Activated CD4-positive, CD25-positive, alpha-beta regulatory T cell (primary cell): ENCODE measurements around the gene EEF1A2.
"Not testable (repeated sequence)": the region's sequence is repeated elsewhere in the genome, so short reads cannot be mapped to it uniquely, and the experiment has no call there.

ENCODE experiments used
- DNase-seq, 4 experiments: peaks; one replicate each; lab custom pipeline; 2025; lab: John Stamatoyannopoulos, UW

The EEF1A2 gene

DNA sequence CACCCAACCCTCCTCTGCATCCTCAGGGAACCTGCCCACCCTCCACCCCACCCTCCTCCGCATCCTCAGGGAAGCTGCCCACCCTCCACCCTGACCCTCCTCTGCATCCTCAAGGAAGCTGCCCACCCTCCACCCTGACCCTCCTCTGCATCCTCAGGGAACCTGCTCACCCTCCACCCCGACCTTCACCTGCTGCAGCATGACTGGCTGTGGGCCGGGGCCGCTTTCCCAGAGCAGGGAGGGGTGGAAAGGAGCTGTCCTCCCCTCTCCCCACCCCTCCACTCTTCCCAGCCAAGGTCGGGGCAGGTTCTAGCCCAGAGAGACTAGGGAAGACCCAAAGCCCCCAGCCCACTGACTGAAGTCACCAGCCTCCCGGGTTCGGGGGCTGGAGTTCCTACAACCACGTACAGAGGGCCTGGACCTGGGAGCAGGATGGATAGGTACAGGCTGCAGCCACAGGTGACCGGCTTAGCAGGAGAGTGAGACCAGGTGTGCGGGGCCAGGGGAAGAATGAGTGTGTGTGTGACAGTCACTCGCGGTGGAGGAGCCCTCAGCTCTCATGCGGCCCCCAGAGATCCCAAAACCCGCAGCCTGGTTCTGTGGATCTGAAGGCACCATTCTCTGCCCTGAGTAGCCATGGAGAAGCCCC lies 11.6 kb downstream of the EEF1A2 start:
- no peak for DNase-seq

DNA sequence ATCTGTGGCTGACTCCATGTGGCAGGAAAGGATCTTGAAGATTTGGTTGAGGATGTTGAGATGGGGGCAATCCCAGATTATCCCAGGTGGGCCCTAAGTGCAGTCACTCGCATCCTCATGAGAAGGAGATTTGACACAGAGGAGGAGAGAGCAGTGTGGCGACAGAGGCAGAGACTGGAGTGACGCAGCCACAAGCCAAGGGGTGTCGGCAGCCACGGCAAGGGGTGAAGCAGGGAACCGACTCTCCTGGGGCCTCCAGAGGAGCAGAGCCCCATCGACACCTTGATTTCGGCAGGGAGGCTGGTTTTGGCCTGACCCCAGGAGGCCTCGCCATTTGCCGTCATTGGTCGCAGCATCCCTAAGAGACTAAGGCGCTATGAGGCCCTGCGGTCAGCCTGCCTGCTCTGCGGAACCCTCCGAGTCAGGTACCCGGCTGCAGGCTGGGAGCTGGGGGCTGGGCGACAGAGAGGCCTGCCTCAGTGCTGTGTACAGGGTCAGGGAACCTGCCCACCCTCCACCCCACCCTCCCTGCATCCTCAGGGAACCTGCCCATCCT lies 12.5 kb downstream of the EEF1A2 start:
- DNase-seq, result no peak

DNA sequence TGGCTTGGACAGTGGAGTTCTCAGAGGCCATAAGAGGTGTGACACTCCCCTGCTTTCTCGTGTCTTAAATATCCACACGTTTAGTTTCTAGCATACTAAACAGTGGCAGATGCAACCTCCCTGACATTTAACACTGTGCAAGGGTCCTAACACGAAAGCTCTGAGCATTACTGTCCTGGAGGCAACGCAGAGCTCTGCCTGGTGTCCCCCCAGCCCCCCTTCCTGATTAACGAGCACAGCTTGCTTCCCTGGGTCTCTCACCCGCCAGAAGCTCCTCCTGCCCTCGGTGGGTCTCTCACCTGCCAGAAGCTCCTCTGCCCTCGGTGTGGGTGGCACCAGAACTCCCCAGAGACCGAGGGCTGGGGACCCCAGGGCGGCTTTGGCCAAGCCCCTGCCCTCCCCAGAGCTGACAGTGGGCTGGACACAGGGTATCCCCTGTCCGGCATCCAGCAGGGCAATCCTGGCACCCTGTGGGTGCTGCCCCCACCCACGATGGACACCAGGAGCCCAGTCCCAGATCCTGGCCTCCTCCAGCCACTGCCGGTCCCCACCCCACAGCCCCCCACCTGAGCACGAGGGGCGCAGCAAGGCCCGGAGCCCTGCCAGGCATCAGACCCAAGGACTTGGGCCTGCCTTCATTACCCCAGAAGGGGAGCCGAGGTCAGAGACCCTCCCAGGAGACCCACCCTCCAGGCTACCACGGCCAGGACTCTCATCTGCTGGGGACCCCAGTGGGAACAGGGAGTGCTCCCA lies 14.1 kb downstream of the EEF1A2 start:
- no peak for DNase-seq

DNA sequence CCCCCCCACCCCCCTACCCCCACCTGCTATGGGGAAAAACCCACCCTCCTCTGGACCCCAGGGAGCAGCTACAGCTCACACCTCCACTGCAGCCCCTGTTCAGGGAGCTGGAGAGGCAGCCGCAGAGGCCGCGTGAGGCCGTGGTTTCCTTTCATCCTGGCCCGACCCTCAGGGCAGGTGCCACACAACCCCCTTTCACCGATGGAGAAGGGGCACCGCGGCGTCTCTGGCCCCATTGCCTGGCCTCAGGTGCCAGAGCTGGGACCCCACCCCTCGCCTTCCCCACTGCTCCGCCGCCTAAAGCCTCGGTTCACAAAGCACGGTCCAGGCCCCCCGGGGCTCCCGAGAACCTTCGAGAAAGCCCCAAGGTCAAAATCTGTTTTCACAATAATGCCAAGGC lies 14.6 kb downstream of the EEF1A2 start:
- DNase-seq, result no peak

DNA sequence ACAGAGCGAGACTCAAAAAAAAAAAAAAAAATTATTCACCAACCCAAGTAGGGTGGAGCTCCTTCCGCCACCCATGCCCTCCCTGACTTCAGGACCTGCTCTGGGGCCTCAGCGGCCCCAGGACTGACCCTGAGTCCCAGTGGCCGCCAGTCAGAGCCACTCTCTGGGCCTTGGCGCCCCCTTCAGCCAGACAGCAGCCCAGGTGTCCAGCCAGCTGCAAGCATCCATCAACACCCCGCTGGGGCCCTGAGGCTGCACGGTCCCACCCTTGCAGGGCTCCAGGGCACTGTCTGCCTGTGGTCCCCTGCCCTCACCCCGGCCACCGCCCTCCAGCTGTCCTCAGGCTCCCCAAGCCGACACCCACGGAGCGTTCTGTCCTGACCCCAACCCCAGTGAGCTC lies 15.0 kb downstream of the EEF1A2 start:
- no peak for DNase-seq

DNA sequence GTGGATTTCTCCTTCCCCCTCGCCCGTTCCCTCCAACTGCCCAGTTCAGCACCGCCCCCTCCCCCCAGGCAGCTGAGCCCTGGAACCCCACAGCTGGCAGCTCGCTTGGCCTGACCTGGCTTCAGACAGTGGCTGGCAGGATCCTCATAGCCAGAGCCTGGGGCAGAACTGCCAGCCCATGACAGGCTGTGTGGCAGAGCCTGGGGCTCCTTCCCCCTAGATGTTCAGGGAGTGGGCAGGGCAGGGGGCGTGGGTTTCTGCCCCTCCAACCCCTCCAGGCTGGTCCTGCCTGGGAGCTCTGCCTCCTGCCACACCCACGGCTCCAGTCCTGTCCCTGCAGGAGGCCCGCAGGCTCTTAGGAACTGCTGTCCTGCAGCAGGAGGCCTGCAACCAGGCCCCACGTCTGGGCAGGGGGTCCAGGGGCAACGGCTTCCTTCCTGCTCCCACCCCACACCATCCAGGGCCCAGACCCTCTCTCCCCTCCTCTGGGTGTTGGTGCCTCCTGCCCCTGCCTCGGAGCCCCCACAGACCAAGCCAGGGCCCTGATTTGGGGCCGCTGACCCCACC lies 16.8 kb downstream of the EEF1A2 start:
- DNase-seq, result no peak

DNA sequence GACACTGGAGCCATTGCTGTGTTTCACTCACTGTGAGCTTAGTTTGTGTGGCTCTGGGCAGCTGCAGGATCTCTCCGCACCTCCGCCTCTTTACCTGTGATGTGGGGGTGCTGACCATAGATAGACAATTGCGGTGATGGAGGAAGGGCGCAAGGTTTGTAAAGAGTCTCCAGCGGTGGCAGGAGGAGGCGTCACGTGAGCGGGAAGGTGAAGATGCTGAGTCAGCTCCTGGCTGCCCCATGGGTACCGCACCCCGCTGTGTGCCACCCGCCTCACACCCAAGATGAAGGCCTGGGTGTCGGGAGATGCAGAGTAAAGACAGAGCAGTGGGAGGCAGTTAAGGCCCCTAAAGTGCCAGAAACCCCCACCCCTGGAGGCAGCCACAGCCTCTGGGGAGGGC lies 17.4 kb downstream of the EEF1A2 start:
- DNase-seq, result no peak

DNA sequence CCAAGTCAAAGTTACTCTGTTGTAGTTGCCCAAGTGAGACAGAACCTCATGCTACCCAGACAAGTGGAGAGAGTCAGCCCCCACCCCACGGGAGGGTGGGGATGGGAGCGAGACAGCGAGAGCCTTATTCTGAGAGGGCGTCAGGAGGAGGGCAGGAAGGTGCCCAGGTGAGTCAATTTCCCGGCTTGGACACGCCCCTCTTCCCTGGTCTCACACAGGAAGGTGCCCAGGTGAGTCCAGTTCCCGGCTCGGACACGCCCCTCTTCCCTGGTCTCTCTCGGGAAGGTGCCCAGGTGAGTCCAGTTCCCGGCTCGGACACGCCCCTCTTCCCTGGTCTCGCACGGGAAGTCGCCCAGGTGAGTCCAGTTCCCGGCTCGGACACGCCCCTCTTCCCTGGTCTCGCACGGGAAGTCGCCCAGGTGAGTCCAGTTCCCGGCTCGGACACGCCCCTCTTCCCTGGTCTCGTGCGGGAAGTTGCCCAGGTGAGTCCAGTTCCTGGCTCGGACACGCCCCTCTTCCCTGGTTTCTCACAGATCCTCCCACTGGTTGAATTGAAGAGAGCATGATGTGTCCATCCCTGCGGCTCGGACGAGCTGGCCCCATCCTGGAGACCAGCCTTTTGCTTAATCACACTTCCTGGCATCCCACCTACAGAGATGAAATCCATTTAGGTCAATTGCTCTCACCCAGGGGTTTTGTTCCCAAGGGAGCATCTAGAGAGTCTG lies 19.0 kb downstream of the EEF1A2 start:
- DNase-seq, result not testable (repeated sequence)

DNA sequence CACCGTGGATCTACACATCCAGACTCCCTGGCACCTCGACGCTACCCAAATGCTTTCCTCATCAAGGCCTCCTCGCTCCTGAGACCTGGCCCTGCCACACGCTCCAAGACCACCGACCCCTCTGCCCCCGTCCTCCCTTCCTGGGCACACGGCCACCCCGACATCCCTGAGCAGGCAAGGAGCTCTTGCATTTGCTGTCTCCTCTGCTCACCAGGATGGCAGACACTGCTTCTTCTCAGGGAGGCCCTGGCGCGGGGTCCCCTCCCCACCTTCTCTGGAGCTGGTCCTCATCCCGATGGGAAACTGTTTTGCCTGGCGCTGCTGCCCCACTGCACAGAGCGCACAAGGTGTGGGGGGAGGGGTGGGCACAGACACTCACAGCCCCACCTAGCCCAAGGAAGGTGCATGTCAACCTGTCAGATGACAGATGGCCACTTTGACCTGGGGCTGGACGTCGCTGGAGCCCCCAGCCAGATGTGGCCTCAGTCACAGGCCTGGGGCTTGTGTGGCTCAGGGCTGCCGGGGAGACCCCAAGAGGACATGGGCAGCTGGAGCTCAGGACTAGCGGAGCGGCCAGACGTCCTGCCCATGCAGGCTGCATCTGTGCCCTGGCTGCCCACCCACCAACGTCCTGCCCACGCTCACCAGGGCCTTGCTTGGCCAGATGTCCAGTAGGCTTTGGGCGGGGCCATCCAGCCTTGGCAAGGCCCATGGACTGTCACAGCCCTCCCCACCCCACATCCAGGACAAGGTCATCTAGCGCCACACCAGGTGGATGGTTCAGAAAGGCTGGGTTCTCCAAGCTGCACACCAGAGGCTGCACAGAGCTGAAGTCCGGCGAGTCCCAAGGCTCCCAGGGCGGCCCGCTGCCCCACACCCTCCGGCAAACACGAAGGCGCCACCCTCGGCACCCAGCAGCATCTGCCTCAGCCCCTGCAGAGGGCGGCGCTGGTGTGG lies 20.3 kb downstream of the EEF1A2 start:
- DNase-seq, result no peak

DNA sequence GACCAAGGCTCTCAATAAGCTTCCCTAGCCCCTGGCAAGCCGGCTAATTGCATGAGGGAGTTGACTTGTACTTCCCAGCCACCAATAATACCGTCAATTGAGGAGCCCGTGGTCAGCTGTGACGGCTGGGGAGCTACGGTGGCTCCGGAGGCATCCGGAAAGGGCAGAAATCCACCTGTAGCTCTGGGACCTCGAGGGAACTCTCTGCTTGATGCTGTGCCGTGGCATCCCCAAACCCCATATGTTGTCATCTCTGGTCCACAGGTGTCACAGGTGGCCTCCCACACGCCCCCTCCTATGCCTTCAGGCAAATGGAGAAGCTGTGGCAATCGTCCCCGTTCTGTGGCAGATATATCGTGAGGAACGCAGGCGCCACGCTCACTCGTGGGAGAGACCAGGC lies 20.9 kb downstream of the EEF1A2 start:
- DNase-seq, result no peak

DNA sequence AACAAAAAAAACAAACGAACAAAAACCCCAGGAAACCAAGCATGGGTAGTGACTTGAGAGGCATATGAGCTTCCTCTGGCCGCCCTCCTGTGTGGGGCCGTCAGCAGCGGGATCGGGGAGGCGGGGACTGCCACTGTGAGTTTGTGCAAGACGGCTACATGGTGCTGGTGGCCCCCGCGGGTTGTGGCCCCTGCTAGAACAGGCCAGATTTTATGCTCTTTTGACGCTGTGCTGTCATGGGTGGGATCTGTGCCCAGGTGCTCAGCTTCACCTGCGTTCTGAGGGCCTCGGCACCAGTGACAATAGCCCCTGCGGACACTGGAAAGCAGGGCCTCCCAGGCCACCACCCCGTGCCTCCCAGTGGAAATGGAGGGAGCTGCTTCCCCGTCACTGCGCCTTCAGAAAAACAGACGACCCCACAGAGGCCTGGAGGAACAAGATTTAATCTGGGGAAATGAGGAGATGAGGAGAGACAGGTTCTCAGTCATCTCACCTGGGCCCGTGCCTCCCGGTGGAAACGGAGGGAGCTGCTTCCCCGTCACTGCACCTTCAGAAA lies 21.7 kb downstream of the EEF1A2 start:
- DNase-seq, result no peak

DNA sequence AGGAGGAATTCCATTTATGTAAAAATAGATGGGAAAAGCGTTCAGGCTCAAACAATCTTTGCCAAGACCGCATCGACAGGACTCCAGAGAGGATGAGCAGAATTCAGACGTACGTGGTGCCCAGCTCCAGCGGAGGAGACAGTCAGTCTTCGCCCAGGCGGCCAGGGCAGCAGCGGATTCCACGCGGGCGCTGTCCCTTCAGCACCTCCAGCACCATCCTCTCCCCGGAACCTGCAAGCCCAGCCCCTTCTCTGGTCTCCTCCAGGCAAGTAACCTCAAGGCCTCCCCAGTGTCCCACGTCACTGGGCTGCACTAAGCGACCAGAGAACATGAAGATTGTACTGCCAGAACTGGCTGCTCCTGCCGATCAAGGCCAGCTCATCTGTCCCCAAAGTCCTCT lies 23.7 kb downstream of the EEF1A2 start:
- DNase-seq, result no peak

DNA sequence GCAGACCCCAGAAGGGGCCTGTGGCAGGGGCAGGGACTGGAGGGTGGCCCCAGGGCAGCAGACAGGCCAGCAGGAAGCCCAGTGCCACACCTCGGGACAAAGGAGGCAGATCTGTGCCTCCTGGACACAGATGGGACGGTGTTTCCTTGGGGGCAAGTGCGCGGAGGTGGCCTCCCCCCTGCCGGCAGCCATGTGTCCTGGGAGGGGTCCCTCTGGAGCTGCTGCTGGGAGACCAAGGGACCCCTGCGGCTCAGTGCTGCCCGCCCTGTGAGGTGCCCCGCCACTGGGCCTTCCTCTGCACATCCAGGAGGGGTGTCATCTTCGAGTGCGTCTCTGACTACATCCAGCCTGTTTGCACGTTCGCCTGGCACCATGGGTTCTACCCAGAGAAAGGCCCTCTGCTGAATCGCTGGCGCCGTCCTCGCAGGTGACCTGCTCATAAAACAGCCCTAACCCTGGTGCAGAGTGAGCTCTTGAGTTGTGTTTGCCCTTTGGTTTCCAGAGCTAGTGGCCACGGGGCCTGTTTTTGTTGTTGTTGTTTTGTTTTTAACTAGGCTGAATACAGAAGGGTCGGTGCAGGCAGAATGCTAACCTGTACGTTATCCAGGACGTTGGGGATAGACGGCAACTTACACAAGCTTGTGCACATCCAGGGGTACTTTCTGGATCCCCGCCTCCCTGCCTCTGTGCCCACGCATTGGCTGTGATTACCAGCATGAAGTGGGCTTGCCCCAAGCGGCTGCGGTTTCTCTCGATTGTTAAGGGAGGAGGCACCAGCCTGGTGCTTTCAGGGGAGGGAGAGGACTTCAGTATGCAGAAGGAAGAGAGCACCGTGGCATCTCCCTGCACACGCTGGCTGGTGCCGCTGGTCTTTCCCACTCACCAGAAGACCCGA lies 25.1 kb downstream of the EEF1A2 start:
- no peak for DNase-seq

DNA sequence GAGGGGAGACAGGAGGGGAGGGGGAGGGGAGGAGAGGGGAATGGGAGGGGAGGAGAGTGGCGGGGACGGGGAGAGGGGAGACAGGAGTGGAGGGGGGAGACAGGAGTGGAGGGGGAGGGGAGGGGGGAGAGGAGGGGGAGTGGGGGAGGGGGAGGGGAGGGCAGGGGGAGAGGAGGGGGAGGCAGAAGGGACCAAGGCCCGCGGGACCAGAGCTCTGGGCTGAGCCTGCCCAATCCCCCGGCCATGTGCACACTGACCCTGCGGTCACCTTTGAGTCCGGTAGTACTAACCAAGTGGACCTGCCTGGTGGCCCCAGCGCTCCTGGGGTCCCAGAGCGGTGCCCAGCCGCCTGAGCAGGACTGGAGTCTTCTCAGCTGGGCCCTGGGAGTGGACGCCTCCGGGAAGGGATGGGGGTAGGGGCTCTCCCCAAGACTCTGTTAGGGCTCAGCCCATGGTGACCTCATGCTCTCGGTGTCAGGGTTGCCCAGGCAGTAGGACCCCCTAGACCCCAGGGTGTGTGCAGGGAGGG lies 26.0 kb downstream of the EEF1A2 start:
- no peak for DNase-seq

DNA sequence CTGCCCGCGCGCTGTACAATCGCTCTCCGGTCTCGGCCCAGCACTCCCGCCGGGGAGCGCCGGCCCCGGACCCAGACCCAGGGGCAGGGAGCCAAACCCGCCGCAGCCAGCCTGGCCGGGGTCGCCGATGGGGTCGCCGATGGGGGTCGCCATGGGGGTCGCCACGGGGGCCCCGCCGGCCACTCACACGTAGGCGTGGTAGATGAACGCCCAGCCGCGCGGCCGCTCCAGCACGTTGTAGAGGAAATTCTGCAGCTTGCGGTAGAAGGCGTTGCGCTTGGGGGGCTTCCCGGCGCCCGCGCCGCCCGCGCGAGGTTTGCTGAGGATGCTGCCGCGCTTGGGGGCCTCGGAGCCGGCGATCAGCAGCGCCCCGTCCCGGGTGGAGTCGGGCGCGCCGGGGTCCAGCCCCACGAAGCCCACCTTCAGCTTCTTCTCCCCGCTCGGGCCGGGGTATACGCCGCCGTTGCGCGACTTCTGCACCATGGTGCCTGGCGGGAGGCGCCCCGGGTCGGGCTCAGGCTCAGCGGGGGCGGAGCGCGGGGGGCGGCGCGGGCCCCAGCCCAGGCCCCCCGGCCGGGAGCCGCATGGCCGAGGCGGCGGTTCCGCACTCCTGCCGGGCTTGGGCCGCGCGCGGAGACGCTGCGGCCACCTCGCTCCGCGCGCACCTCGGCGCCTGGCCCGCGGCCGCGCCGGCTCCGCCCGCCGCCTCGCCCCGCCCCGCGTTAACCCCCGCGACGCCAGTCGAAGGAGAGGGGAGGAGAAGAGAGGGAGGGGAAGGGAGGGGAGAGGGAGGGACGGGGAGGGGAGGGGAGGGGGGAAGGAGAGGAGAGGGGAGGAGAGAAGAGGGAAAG lies 26.7 kb downstream of the EEF1A2 start, which contains the start of gene KCNQ2:
KCNQ2 (minus strand) TSS at position 675 of the 851 bp plus-strand sequence; CDS start at position 483, 192 bp downstream.
- DNase-seq, result no peak

DNA sequence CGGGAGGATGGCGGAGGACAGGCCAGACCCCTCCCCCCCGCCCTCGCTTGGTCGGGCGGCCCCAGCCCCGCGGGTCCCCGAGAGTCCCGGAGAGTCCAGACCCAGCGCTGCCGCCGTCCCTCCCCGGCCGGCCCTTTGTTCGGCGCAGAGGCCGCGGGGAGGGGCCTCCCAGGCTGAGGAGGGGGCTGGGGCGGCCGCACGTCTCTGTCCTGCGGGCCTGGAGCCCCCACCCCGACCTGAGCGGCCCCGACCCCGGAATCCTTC lies 27.2 kb downstream of the EEF1A2 start:
- no peak for DNase-seq

DNA sequence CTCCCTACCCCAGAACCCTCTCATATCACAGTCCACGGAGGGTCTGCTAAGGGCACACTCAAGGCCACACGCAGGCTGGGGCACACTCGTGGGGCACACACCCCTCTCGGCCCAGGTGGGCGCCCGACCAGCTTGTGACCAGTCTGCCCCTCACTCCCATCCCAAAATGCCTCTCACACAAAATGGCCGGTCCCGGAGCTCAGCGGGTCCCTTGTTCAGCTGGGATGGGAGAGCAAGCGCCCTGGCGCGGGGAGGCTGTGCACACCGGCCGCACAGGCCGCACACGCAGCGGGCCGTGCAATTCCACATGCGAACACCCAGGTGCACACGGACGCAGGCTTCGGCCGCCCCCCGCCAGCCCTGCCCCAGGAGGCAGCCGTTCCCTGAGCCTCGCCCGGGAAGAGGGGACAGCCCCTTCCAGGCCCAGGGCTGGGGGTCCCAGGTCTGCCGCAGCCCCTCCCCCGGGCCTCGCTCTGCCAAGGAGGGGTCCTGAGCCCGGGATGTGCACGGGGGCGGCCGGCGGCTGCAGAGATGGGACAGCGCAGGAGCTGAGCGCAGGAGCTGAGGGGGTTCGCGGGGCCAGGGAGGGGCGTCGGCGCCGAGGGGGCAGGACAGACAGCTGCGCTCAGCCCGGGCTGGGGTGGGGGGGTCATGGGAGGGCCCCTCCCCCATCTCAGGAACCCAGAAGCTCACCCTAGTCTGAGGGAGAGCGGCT lies 27.7 kb downstream of the EEF1A2 start:
- no peak for DNase-seq

DNA sequence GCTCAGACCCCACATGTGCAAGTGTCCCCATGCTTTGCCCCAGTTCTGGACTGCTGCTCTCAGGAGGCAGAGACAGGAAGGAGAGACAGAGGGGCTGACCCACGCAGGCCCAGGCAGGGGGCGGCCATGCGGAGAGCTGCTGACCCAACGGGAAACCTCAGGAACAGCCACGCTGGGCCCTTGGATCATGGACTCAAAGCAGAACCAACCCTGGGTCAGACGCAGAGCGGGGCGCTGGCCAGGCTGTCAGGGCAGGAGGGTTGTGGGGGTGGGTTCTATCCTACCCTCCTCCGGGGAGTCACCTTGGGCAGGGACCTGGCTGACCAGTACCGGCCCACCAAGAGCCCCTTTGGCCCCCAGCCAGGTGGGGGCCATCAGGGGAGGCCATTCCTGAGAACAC lies 28.5 kb downstream of the EEF1A2 start:
- DNase-seq, result no peak
